Right lung (tissue), 10 donors: ENCODE results near the gene MGAT2. TPM values are rescaled to one million over a fixed set of nuclear protein-coding genes. Genes with fewer than 3 reads are reported as not detected.
"Not testable (repeated sequence)": the region's sequence is repeated elsewhere in the genome, so short reads cannot be mapped to it uniquely, and the experiment has no call there.

Source experiments
- DNase-seq, 2 donors: peaks; one replicate each; pipeline ENCODE4 v3.0.0-alpha.2; 2013
- long read RNA-seq, 8 donors: transcript quantifications; one replicate each; lab custom pipeline, GENCODE V29; 2026
- polyA plus RNA-seq, 5 donors: library from polyadenylated mRNA; unstranded; fragments of 120-200 nt; gene quantifications; one replicate each; pipeline versions ENCODE4 v1.2.1 to v1.2.3, GENCODE V29; 2013; ENCODE audit warnings: inconsistent platforms in 1 of 5, low replicate concordance in 1 of 5; ENCODE audit not compliant: insufficient read length in 5 of 5, insufficient read depth in 1 of 5

Gene MGAT2
- 10 to 100 TPM in 2 of 5 donors, 1 to 10 TPM in 3; 8.4 to 28.4 (median 9.6) TPM for polyA plus RNA-seq
- long read RNA-seq, donor 1, transcript MGAT2-201 (1 exons, 2,687 nt) = major isoform, 37 of 37 reads
- long read RNA-seq, donor 1, partial matches to known transcripts = 0 of 37 reads
- long read RNA-seq, donor 1, other reads (novel, unspliced or antisense) = 0 of 37 reads
- long read RNA-seq, donor 2, transcript MGAT2-201 (1 exons, 2,687 nt) = major isoform, 26 of 26 reads
- long read RNA-seq, donor 2, partial matches to known transcripts = 0 of 26 reads
- long read RNA-seq, donor 2, other reads (novel, unspliced or antisense) = 0 of 26 reads
- long read RNA-seq, donor 3, transcript MGAT2-201 (1 exons, 2,687 nt) = major isoform, 32 of 32 reads
- long read RNA-seq, donor 3, partial matches to known transcripts = 0 of 32 reads
- long read RNA-seq, donor 3, other reads (novel, unspliced or antisense) = 0 of 32 reads
- long read RNA-seq, donor 4, transcript MGAT2-201 (1 exons, 2,687 nt) = major isoform, 24 of 24 reads
- long read RNA-seq, donor 4, partial matches to known transcripts = 0 of 24 reads
- long read RNA-seq, donor 4, other reads (novel, unspliced or antisense) = 0 of 24 reads
- long read RNA-seq, donor 5, transcript MGAT2-201 (1 exons, 2,687 nt) = major isoform, 46 of 139 reads
- long read RNA-seq, donor 5, partial matches to known transcripts = 45 of 139 reads
- long read RNA-seq, donor 5, other reads (novel, unspliced or antisense) = 48 of 139 reads
- long read RNA-seq, donor 6, transcript MGAT2-201 (1 exons, 2,687 nt) = major isoform, 51 of 87 reads
- long read RNA-seq, donor 6, partial matches to known transcripts = 36 of 87 reads
- long read RNA-seq, donor 6, other reads (novel, unspliced or antisense) = 0 of 87 reads
- long read RNA-seq, donor 7, transcript MGAT2-201 (1 exons, 2,687 nt) = major isoform, 39 of 39 reads
- long read RNA-seq, donor 7, partial matches to known transcripts = 0 of 39 reads
- long read RNA-seq, donor 7, other reads (novel, unspliced or antisense) = 0 of 39 reads
- long read RNA-seq, donor 8, transcript MGAT2-201 (1 exons, 2,687 nt) = major isoform, 16 of 42 reads
- long read RNA-seq, donor 8, partial matches to known transcripts = 0 of 42 reads
- long read RNA-seq, donor 8, other reads (novel, unspliced or antisense) = 26 of 42 reads

- peak; percentile 98 for DNase-seq
Measured at GRCh38 chr14:49620182-49621113, at the start of gene MGAT2, which contains the start of gene RPL36AL. MGAT2 (plus strand) TSS chr14:49620799; CDS start chr14:49621269, 470 bp downstream. RPL36AL (minus strand) TSS chr14:49620626; CDS start chr14:49619104, 1,522 bp downstream.

GRCh38 chr14:49574038-49574437 lies 46.6 kb upstream of the MGAT2 start:
- no peak for DNase-seq

GRCh38 chr14:49578141-49578540 lies 42.5 kb upstream of the MGAT2 start:
- DNase-seq = no peak

GRCh38 chr14:49579841-49580240 lies 40.8 kb upstream of the MGAT2 start:
- no peak for DNase-seq

GRCh38 chr14:49581209-49582112 lies 39.1 kb upstream of the MGAT2 start:
- DNase-seq = no peak

GRCh38 chr14:49582113-49582977 lies 38.3 kb upstream of the MGAT2 start:
- DNase-seq = no peak

GRCh38 chr14:49583629-49584028 lies 37.0 kb upstream of the MGAT2 start:
- DNase-seq = no peak

- DNase-seq = no peak
Measured at GRCh38 chr14:49584058-49584457, 36.5 kb upstream of the MGAT2 start.

GRCh38 chr14:49584981-49585640 lies 35.5 kb upstream of the MGAT2 start:
- DNase-seq = not testable (repeated sequence)

- peak; percentile 98 to 99 for DNase-seq
Measured at GRCh38 chr14:49585803-49586672, 34.6 kb upstream of the MGAT2 start, which contains the start of gene RPS29. RPS29 (minus strand) TSS chr14:49586380; CDS start chr14:49586346, 34 bp downstream.

GRCh38 chr14:49586673-49587460 lies 33.7 kb upstream of the MGAT2 start:
- DNase-seq = peak in 1 of 2 donors; percentile 63

GRCh38 chr14:49589387-49589786 lies 31.2 kb upstream of the MGAT2 start:
- no peak for DNase-seq

- DNase-seq = no peak
Measured at GRCh38 chr14:49593016-49593415, 27.6 kb upstream of the MGAT2 start.

- peak in 1 of 2 donors; percentile 68 for DNase-seq
Measured at GRCh38 chr14:49594347-49595091, 26.1 kb upstream of the MGAT2 start.

- no peak for DNase-seq
Measured at GRCh38 chr14:49598189-49598484, 22.5 kb upstream of the MGAT2 start.
